ENCODE results near the gene IP6K3. TPM values are rescaled to one million over a fixed set of nuclear protein-coding genes. Genes with fewer than 3 reads are reported as not detected.

The IP6K3 gene
- total RNA-seq, 1 donor from 2014 or later = not detected

GRCh38 chr6:33692760-33693158, 53.9 kb downstream of the IP6K3 start:
- ATAC-seq (ENCODE audit: low read depth) (peak; percentile 75), DNase-seq (peak; percentile 64)
- Mint-ChIP-seq H3K9me3 (no peaks in the 10 kb centered on the region), H3K27ac (peak overlapping the region; percentile 88), H3K36me3 (ENCODE audit: low read depth) (peaks cover 70% of the 10 kb centered on the region), H3K4me3 (peak overlapping the region; percentile 26), H3K27me3 (no peaks in the 10 kb centered on the region), H3K4me1 (peaks cover 61% of the 10 kb centered on the region)
- intact Hi-C loops (cut with micrococcal nuclease) = loop anchor here (2.0 kb wide), 1 partner anchor 60 kb away; no protein-coding TSS in a partner anchor
- no peak for TF ChIP-seq CTCF (IDR thresholded peaks at IDR 0.05)
- ChIA-PET CTCF (no interaction called here), POLR2A (interaction anchor here (0.5 to 3.6 kb wide), 3 partner anchors 19 to 351 kb away, joined by 3 to 17 read pairs (median 5); partner anchors contain the start of genes ITPR3 and UQCC2)

- Mint-ChIP-seq H3K9me3 (no peaks in the 10 kb centered on the region), H3K27ac (peak overlapping the region; percentile 88), H3K4me1 (peaks cover 56% of the 10 kb centered on the region), H3K4me3 (peak overlapping the region; percentile 26), H3K27me3 (no peaks in the 10 kb centered on the region), H3K36me3 (ENCODE audit: low read depth) (peaks cover 70% of the 10 kb centered on the region)
- DNase-seq (no peak), ATAC-seq (ENCODE audit: low read depth) (no peak)
- ChIA-PET CTCF (interaction anchor here (0.8 to 1.2 kb wide), 2 partner anchors 8 to 102 kb away, joined by 3 to 5 read pairs; no protein-coding TSS in a partner anchor), POLR2A (interaction anchor here (3.6 kb wide), 1 partner anchor 71 kb away, joined by 17 read pairs; the partner anchor contains the start of gene ITPR3)
- intact Hi-C loops (cut with micrococcal nuclease) = loop anchor here (2.0 kb wide), 1 partner anchor 59 kb away; no protein-coding TSS in a partner anchor
- no peak for TF ChIP-seq CTCF (IDR thresholded peaks at IDR 0.05)
These were observed 54.5 kb downstream of the IP6K3 start for GRCh38 chr6:33692078-33692759.

GRCh38 chr6:33691456-33692077, 55.1 kb downstream of the IP6K3 start:
- no peak for TF ChIP-seq CTCF (IDR thresholded peaks at IDR 0.05)
- Mint-ChIP-seq H3K4me3 (no peak overlapping the region), H3K4me1 (peaks cover 49% of the 10 kb centered on the region), H3K36me3 (ENCODE audit: low read depth) (peaks cover 76% of the 10 kb centered on the region), H3K9me3 (no peaks in the 10 kb centered on the region), H3K27ac (no peak overlapping the region), H3K27me3 (no peaks in the 10 kb centered on the region)
- CTCF ChIA-PET = interaction anchor here (0.8 to 1.2 kb wide), 2 partner anchors 9 to 102 kb away, joined by 3 to 5 read pairs; no protein-coding TSS in a partner anchor
- POLR2A ChIA-PET = no interaction called here
- DNase-seq = no peak
- intact Hi-C loops (cut with micrococcal nuclease) = loop anchor here (2.0 kb wide), 1 partner anchor 59 kb away; no protein-coding TSS in a partner anchor
- no peak for ATAC-seq (ENCODE audit: low read depth)

GRCh38 chr6:33690766-33691165, 55.9 kb downstream of the IP6K3 start:
- TF ChIP-seq CTCF (IDR thresholded peaks at IDR 0.05) = no peak
- no peaks in the 10 kb centered on the region for H3K27me3 Mint-ChIP-seq
- intact Hi-C loops (cut with micrococcal nuclease) = no loop called here
- CTCF ChIA-PET = interaction anchor here (0.8 kb wide), 1 partner anchor 10 kb away, joined by 3 read pairs; no protein-coding TSS in a partner anchor
- POLR2A ChIA-PET = interaction anchor here (0.6 to 0.9 kb wide), 2 partner anchors 20 to 852 kb away, joined by 3 to 6 read pairs; partner anchors contain the start of genes TAP2 and UQCC2
- peaks cover 41% of the 10 kb centered on the region for H3K4me1 Mint-ChIP-seq
- no peak overlapping the region for H3K4me3 Mint-ChIP-seq
- no peak for DNase-seq
- H3K36me3 Mint-ChIP-seq (ENCODE audit: low read depth) = peaks cover 81% of the 10 kb centered on the region
- H3K27ac Mint-ChIP-seq = no peak overlapping the region
- no peak for ATAC-seq (ENCODE audit: low read depth)
- no peaks in the 10 kb centered on the region for H3K9me3 Mint-ChIP-seq

GRCh38 chr6:33689879-33690278, 56.8 kb downstream of the IP6K3 start:
- POLR2A ChIA-PET = interaction anchor here (0.9 kb wide), 1 partner anchor 21 kb away, joined by 3 read pairs; the partner anchor contains the start of gene UQCC2
- peaks cover 32% of the 10 kb centered on the region for H3K4me1 Mint-ChIP-seq
- DNase-seq (no peak), ATAC-seq (ENCODE audit: low read depth) (no peak)
- no peak overlapping the region for H3K27ac Mint-ChIP-seq
- H3K36me3 Mint-ChIP-seq (ENCODE audit: low read depth) = peaks cover 89% of the 10 kb centered on the region
- no peak overlapping the region for H3K4me3 Mint-ChIP-seq
- intact Hi-C loops (cut with micrococcal nuclease) = no loop called here
- H3K9me3 Mint-ChIP-seq = no peaks in the 10 kb centered on the region
- no peaks in the 10 kb centered on the region for H3K27me3 Mint-ChIP-seq
- no peak for TF ChIP-seq CTCF (IDR thresholded peaks at IDR 0.05)
- CTCF ChIA-PET = no interaction called here
